GM18507 (cell line): Measurements from ENCODE around the gene MYBBP1A.
"Not testable (repeated sequence)": the region's sequence is repeated elsewhere in the genome, so short reads cannot be mapped to it uniquely, and the experiment has no call there.

Experiments
- DNase-seq: peaks from one replicate; pipeline ENCODE4 v3.0.0; 2011; ENCODE audit warnings: low read depth; ENCODE audit not compliant: insufficient read length; ENCODE audit errors: extremely low spot score
- FAIRE-seq: peaks from 2 replicates; lab custom pipeline; 2011; peaks lifted over from hg19 to GRCh38; lab: Jason Lieb, UNC

Gene MYBBP1A

GRCh38 chr17:4591529-4591928 is 36.3 kb upstream of the MYBBP1A start:
- DNase-seq, result no peak
- FAIRE-seq, result no peak

DNA sequence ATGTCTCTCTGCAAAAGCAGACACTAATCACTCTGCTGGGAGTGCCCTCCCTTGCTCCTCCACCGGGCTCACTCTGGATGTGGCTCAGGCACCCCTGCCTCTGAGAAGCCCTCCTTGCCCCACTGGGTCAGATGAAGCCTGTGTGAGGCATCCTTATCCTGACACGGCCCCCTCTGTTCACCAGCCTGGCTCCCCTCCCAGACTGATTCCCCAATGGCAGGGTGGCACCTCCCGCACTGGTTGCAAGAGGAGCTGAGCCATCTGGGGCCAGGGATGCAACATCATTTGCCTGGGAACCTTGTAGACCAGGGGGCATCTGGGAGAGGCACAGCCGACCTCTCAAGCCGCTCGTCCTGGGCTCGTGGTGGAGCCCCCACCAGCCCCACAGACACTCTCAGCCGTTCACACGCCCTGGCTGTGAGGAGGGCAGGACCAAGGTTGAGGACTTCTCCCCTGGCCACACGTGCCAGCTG is 35.8 kb upstream of the MYBBP1A start:
- FAIRE-seq (no peak), DNase-seq (no peak)

GRCh38 chr17:4590042-4590441 is 34.9 kb upstream of the MYBBP1A start:
- DNase-seq, FAIRE-seq: not testable (repeated sequence)

DNA sequence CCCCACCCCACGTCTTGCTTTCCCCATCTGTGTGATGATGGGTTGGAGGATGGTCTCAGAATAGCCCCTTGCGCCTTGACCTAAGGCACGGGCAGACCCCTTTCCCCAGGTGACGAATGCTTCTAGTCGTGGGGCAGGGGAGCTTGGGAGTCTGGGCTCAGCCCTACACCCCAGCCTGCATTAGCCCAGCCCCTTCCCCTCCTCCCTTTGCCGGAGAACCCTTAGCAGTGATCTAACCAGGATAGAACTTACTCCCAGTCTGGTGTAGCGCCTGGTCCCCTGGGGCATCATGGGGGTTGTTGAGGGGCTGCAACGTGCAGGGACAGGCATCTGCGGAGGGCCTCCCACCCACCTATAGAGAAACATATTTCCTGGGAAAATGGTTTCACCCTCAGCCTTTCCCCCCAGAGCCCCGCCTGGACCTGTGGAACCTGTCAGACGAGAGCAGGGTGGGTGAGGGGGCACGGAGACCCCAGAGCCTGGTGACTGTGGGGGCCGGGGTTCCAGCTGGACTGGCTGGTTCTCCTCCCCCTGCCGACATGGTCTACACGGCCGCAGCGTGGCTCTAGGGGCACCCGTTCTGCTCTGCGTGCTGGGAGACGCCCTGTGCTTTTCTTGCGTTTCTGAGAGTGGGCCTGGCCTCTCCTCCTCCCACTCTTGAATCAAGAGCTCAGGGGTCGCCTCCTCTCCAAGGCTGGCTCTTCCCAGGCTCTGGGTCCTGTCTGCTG is 33.9 kb upstream of the MYBBP1A start:
- DNase-seq (no peak), FAIRE-seq (no peak)

DNA sequence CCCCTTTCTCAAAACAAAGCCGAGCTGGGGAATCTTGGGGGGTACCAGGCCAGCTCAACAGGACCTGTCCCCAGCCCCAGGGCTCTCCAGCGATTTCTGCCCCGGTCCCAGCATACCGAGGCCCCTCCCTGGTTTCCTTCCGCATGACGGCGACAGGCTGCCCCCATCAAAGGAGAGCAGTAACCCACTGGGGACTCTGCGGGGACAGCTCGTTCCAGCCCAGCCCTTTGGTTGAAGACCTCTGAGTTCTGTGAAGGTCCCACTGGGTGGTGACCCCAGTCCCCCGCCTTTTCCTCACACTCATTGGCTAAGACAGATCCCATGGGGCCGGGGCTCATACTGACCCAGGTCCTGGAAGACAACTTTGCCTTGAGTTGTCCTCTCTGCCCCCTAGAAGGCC is 33.2 kb upstream of the MYBBP1A start:
- FAIRE-seq (no peak), DNase-seq (no peak)

DNA sequence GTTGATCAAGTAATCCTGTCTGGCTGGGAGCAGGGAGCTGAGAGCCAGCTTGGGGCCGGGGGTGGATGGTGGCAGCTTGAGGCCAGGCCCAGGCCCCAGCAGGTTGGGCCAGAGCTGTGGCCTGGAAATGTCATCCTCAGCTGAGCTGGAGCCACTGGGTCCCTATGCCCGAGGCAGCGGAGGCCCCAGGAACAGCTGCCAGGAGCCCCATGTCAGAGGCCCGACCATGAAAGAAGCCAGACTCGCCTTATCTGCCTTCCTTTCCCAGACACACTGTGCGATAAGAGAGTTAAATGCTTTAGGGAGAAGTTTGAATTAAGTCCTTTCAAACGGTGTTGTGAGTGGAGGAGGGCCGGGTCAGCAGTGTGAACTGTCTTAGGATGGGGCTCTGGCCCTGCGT is 32.6 kb upstream of the MYBBP1A start:
- FAIRE-seq, result no peak
- no peak for DNase-seq

DNA sequence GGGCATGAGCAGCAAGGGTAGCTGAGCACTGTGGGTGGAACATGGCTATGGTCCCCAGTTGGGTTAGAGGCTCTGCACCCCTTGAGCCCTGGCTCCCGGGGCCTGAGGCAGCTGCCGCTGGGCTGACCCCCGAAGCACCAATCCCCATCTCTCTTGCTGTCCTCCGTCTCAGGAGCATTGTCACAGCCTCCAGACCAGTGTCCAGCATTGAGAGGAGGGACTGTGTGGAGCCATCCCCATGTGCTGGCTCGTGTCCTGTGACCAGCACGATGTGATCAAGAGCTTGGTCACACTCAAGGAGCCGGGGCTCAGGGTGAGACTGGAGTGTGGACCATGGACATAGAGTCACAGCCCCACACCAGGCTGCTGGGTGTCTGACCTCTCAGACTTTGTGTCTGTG is 32.0 kb upstream of the MYBBP1A start:
- DNase-seq (no peak), FAIRE-seq (no peak)

GRCh38 chr17:4586043-4586442 is 30.9 kb upstream of the MYBBP1A start:
- DNase-seq (no peak), FAIRE-seq (no peak)

GRCh38 chr17:4585638-4585994 is 30.4 kb upstream of the MYBBP1A start:
- FAIRE-seq (no peak), DNase-seq (no peak)

- DNase-seq (no peak), FAIRE-seq (no peak)
These were observed 29.9 kb upstream of the MYBBP1A start for GRCh38 chr17:4584917-4585637.

DNA sequence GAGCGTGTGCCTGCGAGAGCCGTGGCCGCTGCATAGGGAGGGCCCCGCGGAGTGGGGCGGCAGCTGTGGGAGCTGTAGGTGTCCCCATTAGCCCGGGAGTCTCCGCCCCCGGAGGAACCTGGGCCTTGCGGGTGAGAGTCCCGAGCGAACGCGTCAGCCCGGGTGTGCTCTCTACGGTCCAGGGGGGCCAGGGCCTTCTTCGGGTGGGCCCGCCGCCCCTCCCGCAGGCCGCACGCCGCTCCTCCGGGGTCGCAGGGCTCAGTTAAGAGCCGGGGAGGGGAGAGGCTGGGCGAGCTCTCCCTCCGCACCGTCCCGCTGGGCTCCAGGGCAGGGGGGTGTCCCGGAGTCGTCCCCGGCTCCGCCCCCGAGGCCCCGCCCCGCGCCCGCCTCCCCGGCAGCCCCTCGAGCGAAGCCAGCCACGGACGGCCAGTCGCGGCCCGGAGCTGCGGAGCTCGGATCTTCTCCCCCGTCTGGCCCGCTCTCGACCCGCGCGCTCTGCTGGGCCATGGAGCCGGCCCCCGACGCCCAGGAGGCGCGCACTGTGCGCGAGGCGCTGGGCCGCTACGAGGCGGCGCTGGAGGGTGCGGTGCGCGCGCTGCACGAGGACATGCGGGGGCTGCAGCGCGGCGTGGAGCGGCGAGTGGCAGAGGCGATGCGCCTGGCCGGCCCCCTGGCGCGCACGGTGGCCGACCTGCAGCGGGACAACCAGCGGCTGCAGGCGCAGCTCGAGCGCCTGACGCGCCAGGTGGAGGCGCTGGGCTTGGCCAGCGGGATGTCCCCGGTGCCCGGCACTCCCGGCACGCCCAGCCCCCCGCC is 29.1 kb upstream of the MYBBP1A start, which contains the start of gene SMTNL2:
SMTNL2 (plus strand) TSS at position 429 of the 816 bp plus-strand sequence; CDS start at position 506, 77 bp downstream.
- DNase-seq (no peak), FAIRE-seq (no peak)

DNA sequence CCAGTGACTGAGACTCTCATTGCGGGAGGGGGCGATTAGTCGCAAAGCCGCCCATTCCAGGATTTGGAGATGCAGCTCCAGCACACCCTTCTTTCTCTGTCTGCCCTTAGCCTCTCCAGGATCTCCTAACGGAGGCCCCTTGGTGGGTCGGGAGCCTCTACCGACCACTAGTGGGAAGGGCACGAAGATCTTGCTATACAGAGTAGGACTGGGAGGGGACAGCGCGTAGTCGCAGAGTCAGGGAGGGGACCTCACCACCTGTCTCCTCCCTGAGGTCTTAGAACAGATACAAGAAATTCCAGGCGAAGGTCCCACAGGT is 28.6 kb upstream of the MYBBP1A start:
- no peak for DNase-seq
- FAIRE-seq, result no peak

DNA sequence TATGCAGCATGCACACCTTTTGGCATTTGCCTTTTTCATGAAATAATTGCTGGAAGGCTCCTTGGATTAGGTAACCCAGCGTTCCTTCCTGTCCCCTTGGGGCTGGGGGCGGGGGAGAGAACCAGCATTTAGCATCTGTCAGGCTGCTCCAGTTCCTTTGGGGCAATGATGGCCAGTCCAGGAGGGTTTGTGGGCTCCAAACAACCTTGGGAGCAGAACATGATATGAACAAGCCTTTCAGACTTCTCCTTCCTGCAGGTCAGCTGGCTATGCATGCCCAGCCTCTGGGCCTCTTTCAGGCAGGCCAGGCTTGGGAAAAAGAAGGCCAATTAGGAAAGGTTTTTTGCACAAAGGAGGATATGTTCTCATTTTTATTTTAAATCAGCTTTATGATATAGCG is 28.0 kb upstream of the MYBBP1A start:
- FAIRE-seq (no peak), DNase-seq (no peak)

- no peak for FAIRE-seq
- DNase-seq, result no peak
These were observed 27.5 kb upstream of the MYBBP1A start for GRCh38 chr17:4582691-4583090.

DNA sequence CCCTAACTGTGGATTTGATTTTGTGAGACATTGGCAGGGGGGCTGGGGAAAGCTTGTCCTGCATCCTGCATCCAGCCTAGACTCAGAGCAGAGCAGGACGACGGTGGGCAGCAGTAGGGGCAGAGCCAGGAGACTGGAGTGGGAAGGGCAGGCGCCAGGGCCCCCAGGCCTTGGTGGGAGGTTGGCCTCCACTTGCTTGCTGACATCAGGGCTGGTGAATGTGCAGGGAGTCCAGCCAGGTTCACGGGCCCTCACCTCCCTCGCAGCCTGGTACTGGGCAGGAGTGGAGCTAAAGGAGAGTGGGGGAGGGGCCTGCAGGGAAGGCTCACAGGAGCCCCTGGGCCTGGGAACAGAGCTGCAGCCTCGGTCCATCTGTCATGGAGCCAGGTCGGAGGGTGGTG is 26.9 kb upstream of the MYBBP1A start:
- DNase-seq, result no peak
- FAIRE-seq, result no peak

DNA sequence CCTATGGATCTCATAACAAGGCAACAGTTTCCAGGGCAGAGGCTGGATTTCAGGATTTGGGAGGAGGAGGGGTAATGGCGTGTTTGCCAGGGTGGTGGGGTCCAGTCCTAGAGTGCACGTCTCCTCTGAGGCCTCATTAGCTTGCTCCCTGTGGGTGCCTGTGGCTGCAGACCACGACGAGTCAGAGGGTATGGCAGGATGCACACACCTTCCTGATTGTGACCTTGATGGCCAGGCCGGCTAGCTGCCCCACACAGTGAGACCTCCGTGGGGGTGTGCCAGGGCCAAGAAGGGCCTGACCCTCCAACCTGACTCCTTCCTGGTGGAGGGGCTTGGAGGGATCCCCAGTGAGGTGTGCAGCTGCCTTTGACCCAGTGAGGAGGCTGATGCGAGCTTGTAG is 25.1 kb upstream of the MYBBP1A start:
- FAIRE-seq (no peak), DNase-seq (no peak)

GRCh38 chr17:4579678-4580077 is 24.5 kb upstream of the MYBBP1A start:
- FAIRE-seq, result no peak
- no peak for DNase-seq

DNA sequence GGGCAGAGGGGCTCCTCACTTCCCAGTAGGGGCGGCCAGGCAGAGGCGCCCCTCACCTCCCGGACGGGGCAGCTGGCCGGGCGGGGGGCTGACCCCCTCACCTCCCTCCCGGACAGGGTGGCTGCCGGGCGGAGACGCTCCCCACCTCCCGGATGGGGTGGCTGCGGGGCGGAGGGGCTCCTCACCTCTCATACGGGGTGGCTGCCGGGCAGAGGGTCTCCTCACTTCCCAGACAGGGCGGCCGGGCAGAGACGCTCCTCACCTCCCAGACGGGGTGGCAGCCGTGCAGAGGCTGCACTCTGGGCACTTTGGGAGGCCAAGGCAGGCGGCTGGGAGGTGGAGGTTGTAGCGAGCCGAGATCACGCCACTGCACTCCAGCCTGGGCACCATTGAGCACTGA is 23.2 kb upstream of the MYBBP1A start:
- DNase-seq, FAIRE-seq: not testable (repeated sequence)

GRCh38 chr17:4577386-4577993 is 22.3 kb upstream of the MYBBP1A start:
- DNase-seq (no peak), FAIRE-seq (no peak)

DNA sequence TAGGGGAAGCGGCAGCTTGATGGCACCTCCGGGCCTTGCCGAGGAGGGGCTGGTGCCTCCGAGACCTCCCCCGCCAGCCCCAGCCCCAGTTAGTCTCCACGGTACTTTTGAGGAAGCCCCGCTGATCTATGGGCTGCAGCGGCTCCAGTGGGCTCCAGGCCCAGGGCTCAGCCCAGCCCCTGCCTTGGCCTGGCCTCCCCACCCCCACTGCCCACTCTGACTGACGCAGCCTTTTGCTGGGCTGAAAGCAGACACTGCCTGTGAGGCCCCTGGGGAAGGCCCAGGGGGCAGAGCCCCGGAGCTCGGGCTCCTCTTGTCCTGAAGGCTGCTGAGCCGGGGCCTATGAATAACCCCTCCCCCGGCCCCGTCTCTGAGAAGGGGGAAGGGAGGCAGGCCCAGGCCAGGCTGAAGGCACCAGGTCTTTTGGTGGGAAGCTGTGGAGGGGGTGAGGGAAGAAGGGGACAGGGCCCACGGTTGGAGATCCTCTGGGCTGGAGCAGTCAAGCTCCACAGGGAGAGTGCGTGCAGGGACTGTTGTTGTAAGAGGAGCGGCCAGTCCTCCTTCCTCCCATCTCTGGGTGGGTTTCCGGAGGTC is 21.6 kb upstream of the MYBBP1A start:
- DNase-seq (no peak), FAIRE-seq (no peak)
